Mammary epithelial cell (primary cell): ENCODE results near the gene ASCC3.

ENCODE experiments used
- CTCF ChIP-seq, 2 donors: IDR thresholded peaks in 1 of 2; conservative IDR thresholded peaks in 1 of 2; 2 replicates each; pipeline ENCODE4 v1.5.1; 2011 to 2012; ENCODE audit warnings: inconsistent platforms in 2 of 2, low read length in 2 of 2, mild to moderate bottlenecking in 2 of 2, control low read depth in 1 of 2, low read depth in 1 of 2; ENCODE audit not compliant: insufficient read depth in 1 of 2; ENCODE audit errors: extremely low read depth in 1 of 2
- EZH2 ChIP-seq: IDR thresholded peaks from 2 replicates; pipeline ENCODE4 v1.6.1; 2012; ENCODE audit warnings: low read length, inconsistent platforms, borderline replicate concordance

GRCh38 chr6:100925749-100926148 is 44.6 kb upstream of the ASCC3 start:
- TF ChIP-seq CTCF (conservative IDR thresholded peaks at IDR 0.05 in 1 of 2, IDR thresholded peaks at IDR 0.05 in 1 of 2; ENCODE audit: extremely low read depth in 1 of 2, insufficient read depth in 1 of 2, low read depth in 1 of 2, low read length in 2 of 2) = no peak
- no peak for TF ChIP-seq EZH2
